ENCODE measurements around the gene PIK3CB.
"Not testable (repeated sequence)": the region's sequence is repeated elsewhere in the genome, so short reads cannot be mapped to it uniquely, and the experiment has no call there.

Gene PIK3CB

DNA sequence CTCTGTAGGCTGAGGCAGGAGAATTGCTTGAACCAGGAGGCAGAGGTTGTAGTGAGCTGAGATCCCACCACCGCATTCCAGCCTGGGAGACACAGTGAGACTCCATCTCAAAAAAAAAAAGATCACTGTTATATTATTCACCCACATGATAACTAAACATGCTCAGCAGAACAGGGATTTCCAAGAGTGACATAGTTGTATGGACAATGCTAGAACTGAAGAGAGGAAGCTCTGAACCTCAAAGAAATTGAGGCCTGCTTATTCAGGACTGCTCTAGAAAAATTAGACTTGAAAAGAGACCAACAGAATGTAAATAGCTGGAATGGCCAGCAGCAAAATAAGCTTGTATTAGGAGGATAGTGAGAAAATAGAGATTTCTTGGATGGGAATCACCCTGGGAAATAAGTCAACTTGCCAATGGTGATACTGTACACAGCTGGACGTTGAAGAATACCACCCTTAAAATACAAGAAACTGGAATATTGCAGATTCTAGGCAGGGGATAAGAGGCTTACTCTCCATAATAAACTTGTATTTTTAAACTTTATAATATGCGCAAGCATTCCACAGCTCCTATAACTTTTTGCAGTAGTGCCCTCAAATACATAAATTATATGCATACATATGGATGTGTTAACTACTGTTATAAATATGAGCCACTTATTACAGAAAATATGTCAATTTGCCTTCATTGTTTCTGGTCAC, 28.2 kb downstream of the PIK3CB start:
- DNase-seq (ENCODE audit: low spot score) (no peak), FAIRE-seq (no peak)

DNA sequence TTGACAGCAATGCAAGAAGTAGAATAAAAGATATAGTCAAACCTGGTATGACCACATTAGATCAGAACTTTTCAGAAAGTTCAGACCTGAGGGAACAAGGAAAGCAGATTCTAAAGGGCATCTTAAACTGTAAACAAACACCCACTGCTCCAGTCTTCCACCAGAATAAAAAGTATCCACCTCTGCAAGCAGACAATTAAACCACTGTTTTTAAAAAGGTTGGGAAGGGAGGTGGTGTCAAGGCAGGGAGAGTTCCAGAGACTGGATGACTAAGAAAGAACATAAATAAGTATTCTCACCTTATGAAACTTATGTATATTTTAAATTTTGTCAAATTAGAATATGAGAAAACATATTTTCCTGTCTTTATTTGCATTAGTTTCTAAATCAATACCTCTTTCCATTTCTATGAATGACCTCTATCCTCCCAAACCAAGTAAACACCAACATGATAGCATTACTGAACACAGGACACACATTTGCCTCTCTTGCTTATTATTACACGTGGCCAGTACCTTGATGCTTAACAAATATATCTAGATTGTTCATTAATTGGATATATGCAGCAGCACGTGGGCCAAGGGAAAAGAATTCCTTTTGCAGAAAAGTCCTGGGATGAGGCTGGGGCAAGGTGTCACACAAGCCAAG, 31.6 kb downstream of the PIK3CB start:
- FAIRE-seq (no peak), DNase-seq (ENCODE audit: low spot score) (no peak)

DNA sequence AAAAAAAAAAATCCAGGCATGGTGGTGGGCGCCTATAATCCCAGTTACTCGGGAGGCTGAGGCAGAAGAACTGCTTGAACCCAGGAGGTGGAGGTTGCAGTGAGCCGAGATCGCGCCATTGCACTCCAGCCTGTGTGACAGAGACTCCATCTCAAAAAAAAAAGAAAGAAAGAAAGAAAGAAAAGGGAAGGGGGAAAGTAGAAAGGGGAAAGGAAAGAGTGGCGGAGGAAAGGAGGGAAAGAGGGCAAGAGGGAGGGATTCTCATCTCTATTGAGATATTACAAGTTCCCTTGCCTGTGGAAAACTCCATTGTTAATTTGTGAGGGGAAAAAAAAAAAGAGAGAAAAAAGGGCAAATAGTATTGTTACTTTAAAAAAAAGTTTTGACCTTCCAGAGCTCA, 32.5 kb downstream of the PIK3CB start:
- FAIRE-seq = not testable (repeated sequence)

DNA sequence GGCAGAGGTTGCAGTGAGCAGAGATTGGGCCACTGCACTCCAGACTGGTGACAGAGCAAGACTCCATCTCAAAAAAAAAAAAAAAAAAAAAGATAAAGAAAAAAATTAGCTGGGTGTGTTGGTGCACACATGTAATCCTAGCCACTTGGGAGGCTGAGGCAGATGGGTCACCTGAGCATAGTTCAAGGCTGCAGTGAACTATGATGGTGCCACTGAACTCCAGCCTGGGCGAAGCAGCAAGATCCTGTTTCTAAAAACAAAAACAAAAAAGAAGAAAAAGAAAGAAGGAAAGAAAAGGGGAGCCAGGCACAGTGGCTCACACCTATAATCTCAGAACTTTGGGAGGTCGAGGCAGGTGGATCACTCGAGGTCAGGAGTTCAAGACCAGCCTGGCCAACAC, 32.9 kb downstream of the PIK3CB start:
- FAIRE-seq (no peak), DNase-seq (ENCODE audit: low spot score) (no peak)

More for the DNA sequence above, 32.5 kb downstream of the PIK3CB start:
- not testable (repeated sequence) for DNase-seq (ENCODE audit: low spot score)

DNA sequence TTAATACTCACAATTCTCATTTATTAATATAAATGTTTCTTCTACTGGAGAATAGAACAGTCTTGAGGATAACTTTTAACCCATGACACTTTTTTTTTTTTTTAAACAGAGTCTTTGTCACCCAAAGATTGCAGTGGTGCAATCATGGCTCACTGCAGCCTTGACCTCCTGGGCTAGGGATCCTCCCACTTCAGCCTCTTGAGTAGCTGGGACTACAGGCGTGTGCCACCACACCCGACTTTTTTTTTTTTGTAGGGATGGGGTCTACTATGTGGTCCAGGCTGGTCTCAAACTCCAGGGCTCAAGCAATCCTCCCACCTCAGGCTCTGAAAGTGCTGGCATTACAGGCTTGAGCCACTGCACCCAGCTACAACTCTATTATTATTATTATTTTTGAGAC, 34.5 kb downstream of the PIK3CB start:
- DNase-seq (ENCODE audit: low spot score) = no peak
- FAIRE-seq = no peak

DNA sequence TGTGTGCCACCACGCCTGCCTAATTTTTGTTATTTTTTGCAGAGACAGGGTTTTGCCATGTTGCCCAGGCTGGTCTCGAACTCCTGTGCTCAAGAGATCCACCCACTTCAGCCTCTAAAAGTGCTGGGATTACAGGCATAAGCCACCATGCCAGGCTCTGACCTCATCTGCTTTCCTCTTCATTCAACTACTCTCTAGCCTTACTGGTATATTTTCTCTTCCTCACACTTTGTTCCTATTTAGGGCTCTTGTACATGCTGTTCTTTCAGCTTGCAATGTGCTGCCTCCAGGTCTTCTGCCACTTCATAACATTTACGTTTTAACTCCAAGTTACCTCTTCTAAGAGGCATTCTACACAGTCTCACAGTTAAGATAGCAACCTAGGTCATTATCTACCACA, 34.9 kb downstream of the PIK3CB start:
- FAIRE-seq (no peak), DNase-seq (ENCODE audit: low spot score) (no peak)

DNA sequence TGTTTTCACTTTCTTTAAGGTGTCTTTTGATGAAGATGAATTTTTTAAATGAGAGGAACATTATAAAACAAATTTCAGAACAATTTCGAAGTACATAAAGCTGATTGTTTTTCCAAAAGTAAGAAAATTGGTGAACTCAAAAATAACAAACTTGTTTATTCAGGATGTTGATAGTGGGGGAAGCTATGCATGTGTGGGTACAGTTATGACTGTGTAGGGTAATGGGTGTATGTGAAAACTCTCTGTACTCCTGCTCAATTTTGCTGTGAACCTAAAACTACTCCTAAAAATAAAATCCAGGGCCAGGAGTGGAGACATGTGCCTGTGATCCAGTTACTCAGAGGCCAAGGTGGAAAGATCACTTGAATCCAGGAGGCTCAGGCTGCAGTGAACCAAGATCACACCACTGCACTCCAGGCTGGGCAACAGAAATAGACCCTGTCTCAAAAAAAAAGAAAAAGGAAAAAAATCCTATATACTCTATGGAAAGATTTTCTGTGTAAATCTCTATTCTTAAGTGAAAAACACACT, 37.2 kb downstream of the PIK3CB start:
- DNase-seq (ENCODE audit: low spot score) = no peak

DNA sequence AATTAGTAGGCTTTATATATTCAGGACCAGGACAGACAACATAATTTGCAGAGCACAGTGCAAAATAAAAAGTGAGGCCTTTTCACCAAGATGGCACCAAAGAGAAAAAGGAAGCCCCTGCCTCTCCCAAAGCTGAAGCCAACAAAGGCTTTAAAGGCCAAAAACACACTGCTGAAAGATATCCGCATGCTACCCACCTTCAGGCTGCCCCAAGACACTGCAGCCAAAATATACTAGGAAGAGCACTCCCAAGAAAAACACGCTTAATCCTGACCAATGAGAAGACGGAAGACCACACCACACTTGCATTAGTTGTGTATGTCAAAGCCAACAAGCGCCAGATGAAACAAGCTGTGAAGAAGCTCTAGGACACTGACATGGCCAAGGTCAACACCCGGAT, 38.0 kb downstream of the PIK3CB start:
- DNase-seq (ENCODE audit: low spot score) (no peak), FAIRE-seq (no peak)

More for the DNA sequence above, 37.2 kb downstream of the PIK3CB start:
- FAIRE-seq = no peak

DNA sequence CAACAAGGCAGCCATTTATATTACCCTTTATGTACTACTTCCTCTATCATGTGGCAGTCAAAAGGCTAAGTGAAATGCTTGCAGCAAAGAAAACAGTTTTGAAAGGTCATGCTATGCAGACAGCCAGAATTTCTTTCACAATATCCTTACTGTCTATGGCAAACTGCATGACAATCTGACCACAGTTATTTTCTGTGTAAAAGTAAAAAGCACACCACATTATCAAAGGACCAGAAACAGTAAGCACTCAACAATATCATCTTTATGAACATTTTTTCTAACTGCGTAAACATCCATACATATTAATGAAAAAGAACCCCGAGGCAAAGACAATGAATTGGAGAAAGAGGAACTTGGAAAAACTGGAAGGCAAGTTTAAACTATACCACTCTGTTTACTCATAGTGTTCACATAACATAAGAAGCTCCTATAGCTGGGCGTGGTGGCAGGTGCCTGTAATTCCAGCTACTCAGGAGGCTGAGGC, 47.9 kb downstream of the PIK3CB start:
- DNase-seq (ENCODE audit: low spot score) (no peak), FAIRE-seq (no peak)

DNA sequence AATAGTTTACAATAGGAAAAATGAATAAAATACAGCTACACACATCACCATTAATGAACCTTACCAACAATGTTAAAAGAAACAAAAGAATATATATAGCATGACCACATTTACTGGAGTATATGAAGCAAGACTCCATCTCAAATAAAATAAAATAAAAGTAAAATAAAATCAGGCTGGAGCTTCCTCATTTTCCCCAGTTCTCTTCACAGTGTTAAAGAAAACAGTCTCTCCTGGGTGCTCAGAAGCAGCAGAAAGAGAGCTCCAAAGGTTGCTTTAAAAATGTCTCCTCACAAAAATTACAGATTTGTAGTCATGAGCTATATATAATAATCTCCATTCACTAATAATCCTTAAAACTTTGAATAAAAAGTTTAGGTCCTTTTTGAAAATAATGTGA, 48.8 kb downstream of the PIK3CB start:
- DNase-seq (ENCODE audit: low spot score) (no peak), FAIRE-seq (no peak)

DNA sequence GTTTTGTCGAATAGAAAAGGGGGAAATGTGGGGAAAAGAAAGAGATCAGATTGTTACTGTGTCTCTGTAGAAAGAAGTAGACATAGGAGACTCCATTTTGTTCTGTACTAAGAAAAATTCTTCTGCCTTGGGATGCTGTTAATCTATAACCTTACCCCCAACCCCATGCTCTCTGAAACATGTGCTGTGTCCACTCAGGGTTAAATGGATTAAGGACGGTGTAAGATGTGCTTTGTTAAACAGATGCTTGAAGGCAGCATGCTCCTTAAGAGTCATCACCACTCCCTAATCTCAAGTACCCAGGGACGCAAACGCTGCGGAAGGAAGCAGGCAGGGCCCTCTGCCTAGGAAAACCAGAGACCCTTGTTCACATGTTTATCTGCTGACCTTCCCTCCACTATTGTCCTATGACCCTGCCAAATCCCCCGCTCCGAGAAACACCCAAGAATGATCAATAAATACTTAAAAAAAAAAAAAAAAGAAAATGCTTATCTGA, 49.3 kb downstream of the PIK3CB start:
- not testable (repeated sequence) for FAIRE-seq; DNase-seq (ENCODE audit: low spot score)

DNA sequence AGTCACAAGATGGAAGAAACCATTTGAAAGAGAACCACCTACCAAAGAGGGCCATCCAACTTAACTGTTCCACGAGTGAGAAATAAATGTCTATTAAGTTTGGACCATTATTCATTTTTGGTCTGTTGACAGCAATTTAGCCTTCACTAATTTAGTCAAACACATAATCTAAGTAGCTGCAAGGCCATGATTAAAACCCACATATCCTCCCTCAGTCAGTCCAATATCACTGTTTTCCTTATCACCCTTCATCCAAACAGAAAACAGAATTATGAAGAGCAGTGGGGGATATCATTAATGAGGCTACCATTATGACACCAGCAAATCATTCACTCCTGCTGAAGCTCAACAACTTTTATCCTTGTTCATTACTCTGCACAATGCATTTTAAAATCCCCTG, 52.0 kb downstream of the PIK3CB start:
- FAIRE-seq (no peak), DNase-seq (ENCODE audit: low spot score) (no peak)

DNA sequence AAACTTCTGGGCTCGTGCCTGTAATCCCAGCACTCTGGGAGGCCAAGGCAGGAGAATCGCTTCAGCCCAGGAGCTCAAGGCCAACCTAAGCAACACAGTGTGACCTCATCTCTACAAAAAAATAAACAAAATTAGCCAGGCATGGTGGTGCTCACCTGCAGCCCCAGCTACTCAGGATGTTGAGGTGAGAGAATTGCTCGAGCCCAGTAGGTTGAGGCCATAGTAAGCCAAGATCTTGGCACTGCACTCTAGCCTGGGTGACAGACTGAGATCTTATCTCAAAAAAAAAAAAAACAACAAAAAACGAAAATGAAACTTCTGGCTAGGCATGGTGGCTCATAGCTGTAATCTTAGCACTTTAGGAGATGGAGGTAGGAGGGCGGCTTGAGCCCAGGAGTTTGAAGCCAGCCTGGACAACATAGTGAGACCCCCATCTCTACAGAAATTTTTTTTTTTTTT, 53.7 kb downstream of the PIK3CB start:
- FAIRE-seq (no peak), DNase-seq (ENCODE audit: low spot score) (no peak)

DNA sequence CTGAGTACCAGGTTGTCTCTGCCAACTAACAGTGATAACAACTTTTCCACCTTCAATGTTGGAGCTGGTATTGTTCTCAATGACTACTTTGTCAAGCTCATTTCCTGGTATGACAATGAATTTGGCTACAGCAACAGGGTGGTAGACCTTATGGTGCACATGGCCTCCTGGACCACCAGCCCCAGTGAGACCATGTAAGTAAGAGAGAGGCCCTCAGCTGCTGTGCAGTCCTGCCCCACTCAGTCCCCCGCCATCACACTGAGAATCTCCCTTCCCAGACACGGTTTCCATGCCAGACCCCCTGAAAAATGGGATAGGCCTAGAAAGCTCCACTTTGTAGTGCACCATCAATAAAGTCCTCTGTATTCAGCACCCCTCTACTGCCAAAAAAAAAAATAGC, 56.1 kb downstream of the PIK3CB start:
- FAIRE-seq (no peak), DNase-seq (ENCODE audit: low spot score) (no peak)

DNA sequence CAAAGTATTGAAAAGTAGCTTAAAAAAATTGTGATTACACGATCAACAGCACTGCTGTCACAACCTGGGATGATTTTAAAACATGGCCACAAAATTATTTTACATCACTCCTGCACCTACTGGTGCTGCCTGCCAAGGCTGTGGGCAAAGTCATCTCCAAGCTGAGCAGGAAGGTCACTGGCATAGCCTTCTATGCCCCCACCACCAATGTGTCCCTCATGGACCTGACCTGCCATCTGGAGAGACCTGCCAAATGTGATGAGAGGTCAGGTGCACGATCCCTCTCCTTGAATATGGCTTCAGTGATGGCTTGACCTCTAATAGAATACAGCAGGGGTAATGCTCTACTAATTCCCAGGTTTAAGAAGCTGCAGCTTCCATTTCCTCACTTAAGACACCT, 57.8 kb downstream of the PIK3CB start:
- FAIRE-seq = no peak

DNA sequence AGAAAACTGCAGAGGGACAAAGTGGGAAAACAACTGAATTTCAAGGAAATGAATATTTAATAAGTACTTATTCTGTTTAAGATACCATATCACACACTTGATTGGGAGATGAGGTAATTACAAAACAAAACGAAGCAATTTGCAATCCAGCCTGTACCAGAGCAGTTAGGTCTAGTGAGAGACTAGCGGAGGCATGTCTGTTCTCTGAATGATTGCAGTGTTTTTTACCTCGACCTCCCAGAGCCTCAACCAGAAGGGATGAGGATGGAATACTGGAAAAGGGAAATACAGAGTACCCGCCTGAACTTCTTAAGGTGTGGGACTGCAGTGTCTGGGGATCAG, 59.5 kb downstream of the PIK3CB start:
- DNase-seq (ENCODE audit: low spot score) (no peak), FAIRE-seq (no peak)

More for the DNA sequence above, 57.8 kb downstream of the PIK3CB start:
- DNase-seq (ENCODE audit: low spot score) = no peak

DNA sequence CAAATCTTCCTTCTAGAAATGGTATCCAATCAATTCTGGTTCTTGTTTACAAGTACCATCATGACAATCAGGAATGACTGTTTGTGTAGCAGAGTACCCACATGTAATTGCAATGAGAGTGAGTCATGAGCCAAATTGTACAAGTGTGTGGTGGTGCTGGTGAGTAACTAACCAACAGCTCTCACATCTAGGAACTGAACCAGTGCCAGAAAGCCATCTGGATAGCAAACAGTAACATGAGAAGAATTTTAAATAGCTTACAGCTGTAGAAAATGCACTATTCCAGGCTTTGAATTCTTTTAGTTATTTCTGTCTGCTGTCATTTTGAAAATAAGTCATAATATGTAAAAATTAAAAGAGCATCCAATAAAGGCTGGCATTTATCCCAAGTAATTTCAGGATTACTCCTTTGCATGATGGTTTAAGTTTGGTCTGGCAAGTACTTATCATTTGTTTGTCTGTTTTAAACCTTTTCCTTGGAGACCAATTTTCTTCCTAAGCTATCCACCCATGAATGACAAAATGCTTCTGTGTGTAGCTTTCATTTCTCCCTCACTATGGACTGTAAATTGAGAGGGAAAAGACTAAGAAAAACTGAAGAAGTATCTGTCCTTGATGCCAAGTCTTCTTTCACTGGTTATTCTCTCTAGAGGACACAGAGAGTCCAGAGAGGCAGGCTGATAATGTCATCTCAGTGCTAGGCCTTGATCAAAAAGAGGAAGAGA, 60.0 kb downstream of the PIK3CB start:
- FAIRE-seq = peak; percentile 71
- DNase-seq (ENCODE audit: low spot score) = peak; percentile 71

DNA sequence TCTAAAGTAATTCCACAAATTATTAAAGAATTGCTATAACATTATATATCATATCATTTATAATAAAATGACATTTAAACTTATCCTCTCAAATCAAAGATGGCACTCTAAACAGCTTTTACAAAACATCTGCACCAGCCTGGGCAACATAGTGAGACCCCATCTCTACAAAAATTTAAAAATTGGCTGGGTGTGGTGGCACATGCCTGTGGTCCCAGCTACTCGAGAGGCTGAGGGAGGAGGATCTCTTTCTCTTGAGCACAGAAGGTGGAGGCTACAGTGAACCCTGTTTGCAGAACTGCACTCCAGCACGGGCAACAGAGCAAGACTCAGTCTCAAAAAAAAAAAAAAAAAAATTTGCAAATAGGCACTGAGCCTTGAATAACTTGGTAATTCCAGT, 63.1 kb downstream of the PIK3CB start:
- FAIRE-seq = no peak
- DNase-seq (ENCODE audit: low spot score) = no peak

DNA sequence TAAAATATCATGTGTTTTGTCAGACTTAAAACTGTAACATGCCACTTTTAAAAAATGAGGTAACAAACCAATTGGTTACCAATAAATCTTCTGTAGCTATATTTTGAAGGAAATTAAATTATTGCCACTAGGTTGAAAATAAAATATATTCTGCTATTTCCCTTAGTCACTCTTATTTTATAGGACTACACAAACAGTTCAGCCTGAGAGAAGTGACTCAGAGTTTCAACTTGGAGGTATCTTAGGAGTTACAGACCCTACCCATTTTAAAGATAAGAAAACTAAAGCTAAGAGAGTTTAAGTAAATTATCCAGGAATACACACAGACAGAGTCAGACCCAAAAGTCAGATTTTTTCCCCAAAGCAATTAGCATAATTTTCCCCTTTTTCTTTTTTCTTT, 65.1 kb downstream of the PIK3CB start:
- FAIRE-seq (no peak), DNase-seq (ENCODE audit: low spot score) (no peak)

DNA sequence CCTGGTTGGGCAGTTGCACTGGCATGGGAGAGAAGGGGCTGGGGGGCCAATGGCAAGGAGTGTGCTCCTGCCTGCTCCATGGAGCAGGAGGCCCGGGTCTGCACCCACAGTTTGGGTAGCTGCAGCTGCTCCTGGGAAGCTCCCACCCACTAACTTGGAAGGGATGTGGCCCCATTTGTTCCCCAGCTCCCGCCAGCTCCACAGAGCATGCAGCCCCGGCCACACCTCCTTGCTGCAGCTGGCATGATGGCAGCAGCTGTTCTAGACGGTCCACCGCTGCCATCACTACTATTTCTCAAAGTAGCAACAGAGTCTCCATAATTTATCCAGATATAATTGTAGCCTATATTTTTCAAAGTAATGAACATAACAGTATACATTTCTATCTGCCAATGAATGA, 65.8 kb downstream of the PIK3CB start:
- DNase-seq (ENCODE audit: low spot score) (no peak), FAIRE-seq (no peak)

DNA sequence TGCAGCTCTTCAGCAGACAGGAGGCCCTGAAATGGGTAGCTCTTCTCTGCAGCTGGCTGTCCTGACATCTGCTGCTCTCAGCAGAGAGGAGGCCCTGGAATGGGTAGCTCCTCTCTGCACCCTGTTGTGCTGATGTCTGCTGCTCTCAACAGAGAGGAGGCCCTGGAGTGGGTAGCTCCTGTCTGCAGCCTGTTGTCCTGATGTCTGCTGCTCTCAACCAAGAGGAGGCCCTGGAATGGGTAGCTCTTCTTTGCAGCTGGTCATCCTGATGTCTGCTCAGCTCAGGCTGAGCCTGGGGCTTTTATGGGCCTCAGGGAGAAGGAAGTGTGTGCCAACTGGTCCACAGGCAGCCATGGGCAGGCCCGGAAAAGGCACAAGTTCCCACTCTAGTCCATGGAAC, 66.6 kb downstream of the PIK3CB start:
- FAIRE-seq = no peak
- no peak for DNase-seq (ENCODE audit: low spot score)
